Suprapubic skin (tissue), 4 donors: ENCODE data around the gene OLFM1.

ENCODE experiments used
- POLR2A ChIP-seq, 2 donors: fragments of 450-650 bp; IDR thresholded peaks; one replicate each; pipeline ENCODE4 v1.6.1; 2017; ENCODE audit warnings: antibody characterized with exemption in 2 of 2, mild to moderate bottlenecking in 2 of 2, moderate library complexity in 2 of 2
- POLR2AphosphoS5 ChIP-seq, 3 donors: sonication (generic); formaldehyde crosslinking; IDR thresholded peaks; one replicate each; pipeline ENCODE4 v1.6.1; 2017; ENCODE audit warnings: antibody characterized with exemption in 3 of 3
- TF ChIP-seq, protein P1 (sequence below), 2 donors: fragments of 200-600 bp in 1 of 2; fragments of 450-650 bp in 1 of 2; sonication (generic) in 1 of 2; IDR thresholded peaks; one replicate each; pipeline ENCODE4 v1.5.1; 2016 to 2019; ENCODE audit warnings: antibody characterized with exemption in 2 of 2, mild to moderate bottlenecking in 1 of 2, moderate library complexity in 1 of 2

DNA sequence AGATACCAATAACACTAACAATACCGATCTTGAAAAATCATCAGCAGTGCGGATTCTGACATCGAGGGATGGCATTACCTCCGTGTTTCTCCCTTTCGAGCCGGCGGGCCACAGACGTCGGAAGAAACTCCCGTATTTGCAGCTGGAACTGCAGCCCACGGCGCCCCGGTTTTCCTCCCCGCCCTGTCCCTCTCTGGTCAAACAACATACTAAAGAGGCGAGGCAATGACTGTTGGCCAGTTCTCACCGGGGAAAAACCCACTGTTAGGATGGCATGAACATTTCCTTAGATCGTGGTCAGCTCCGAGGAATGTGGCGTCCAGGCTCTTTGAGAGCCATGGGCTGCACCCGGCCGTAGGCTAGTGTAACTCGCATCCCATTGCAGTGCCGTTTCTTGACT, 32.8 kb downstream of the OLFM1 start:
- TF ChIP-seq POLR2AphosphoS5 (IDR thresholded peaks at IDR 0.05) = no peak
- TF ChIP-seq, protein P1, sequence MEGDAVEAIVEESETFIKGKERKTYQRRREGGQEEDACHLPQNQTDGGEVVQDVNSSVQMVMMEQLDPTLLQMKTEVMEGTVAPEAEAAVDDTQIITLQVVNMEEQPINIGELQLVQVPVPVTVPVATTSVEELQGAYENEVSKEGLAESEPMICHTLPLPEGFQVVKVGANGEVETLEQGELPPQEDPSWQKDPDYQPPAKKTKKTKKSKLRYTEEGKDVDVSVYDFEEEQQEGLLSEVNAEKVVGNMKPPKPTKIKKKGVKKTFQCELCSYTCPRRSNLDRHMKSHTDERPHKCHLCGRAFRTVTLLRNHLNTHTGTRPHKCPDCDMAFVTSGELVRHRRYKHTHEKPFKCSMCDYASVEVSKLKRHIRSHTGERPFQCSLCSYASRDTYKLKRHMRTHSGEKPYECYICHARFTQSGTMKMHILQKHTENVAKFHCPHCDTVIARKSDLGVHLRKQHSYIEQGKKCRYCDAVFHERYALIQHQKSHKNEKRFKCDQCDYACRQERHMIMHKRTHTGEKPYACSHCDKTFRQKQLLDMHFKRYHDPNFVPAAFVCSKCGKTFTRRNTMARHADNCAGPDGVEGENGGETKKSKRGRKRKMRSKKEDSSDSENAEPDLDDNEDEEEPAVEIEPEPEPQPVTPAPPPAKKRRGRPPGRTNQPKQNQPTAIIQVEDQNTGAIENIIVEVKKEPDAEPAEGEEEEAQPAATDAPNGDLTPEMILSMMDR (IDR thresholded peaks at IDR 0.05) = no peak
- no peak for TF ChIP-seq POLR2A (IDR thresholded peaks at IDR 0.05)
